HG02571 (cell line): Measurements from ENCODE around the gene CUL1.
"Not testable (repeated sequence)": the region's sequence is repeated elsewhere in the genome, so short reads cannot be mapped to it uniquely, and the experiment has no call there.

ENCODE experiments used
- ATAC-seq: cut with Tn5 transposase; IDR thresholded peaks from one replicate; pipeline ENCODE4 v1.9.1; 2021; ENCODE audit warnings: mild to moderate bottlenecking, moderate library complexity; ENCODE audit not compliant: unreplicated experiment

Gene CUL1

GRCh38 chr7:148696787-148697186, 1.9 kb upstream of the CUL1 start:
- ATAC-seq: no peak

- ATAC-seq: no peak
Observed at GRCh38 chr7:148697256-148698006, 1.3 kb upstream of the CUL1 start.

GRCh38 chr7:148698007-148698396, 701 bp upstream of the CUL1 start:
- peak; percentile 6 for ATAC-seq

GRCh38 chr7:148699024-148699781, 500 bp downstream of the CUL1 start:
- peak; percentile 38 for ATAC-seq

- ATAC-seq: peak; percentile 22
Observed at GRCh38 chr7:148699782-148700629, 1.3 kb downstream of the CUL1 start.

GRCh38 chr7:148700661-148701064, 2.0 kb downstream of the CUL1 start:
- ATAC-seq: no peak

GRCh38 chr7:148701414-148701813, 2.7 kb downstream of the CUL1 start:
- no peak for ATAC-seq

GRCh38 chr7:148702876-148703670, 4.4 kb downstream of the CUL1 start:
- no peak for ATAC-seq

GRCh38 chr7:148703671-148703962, 4.9 kb downstream of the CUL1 start:
- ATAC-seq: not testable (repeated sequence)

- no peak for ATAC-seq
Observed at GRCh38 chr7:148704189-148704588, 5.5 kb downstream of the CUL1 start.

- ATAC-seq: no peak
Observed at GRCh38 chr7:148704970-148705369, 6.3 kb downstream of the CUL1 start.

- ATAC-seq: no peak
Observed at GRCh38 chr7:148706368-148706767, 7.7 kb downstream of the CUL1 start.

GRCh38 chr7:148708026-148708885, 9.6 kb downstream of the CUL1 start:
- no peak for ATAC-seq

GRCh38 chr7:148709014-148709413, 10.3 kb downstream of the CUL1 start:
- ATAC-seq: no peak

- not testable (repeated sequence) for ATAC-seq
Observed at GRCh38 chr7:148710426-148710825, 11.7 kb downstream of the CUL1 start.

- ATAC-seq: no peak
Observed at GRCh38 chr7:148711191-148712102, 12.7 kb downstream of the CUL1 start.

GRCh38 chr7:148712678-148713329, 14.1 kb downstream of the CUL1 start:
- ATAC-seq: no peak

- ATAC-seq: no peak
Observed at GRCh38 chr7:148714498-148714897, 15.8 kb downstream of the CUL1 start.
